Measurements from ENCODE around the gene SCN4A. TPM values are rescaled to one million over a fixed set of nuclear protein-coding genes. Genes with fewer than 3 reads are reported as not detected.
A peak's percentile ranks its signal among the peaks of the same experiment; 100 is the strongest.

Gene SCN4A
- total and polyA plus RNA-seq, 2 of the 13 experiments (the other 11 are each of a cell fraction or from before 2014, with no cell fraction given), result 0.02 to 0.03 TPM

GRCh38 chr17:64006361-64007088, 33.8 kb upstream of the SCN4A start (continued):
- TF ChIP-seq ZBTB7B (CRISPR knock-in tag; IDR thresholded peaks at IDR 0.05) (peak; percentile 42; the same call in 1 of the 2 replicates), POLR2A (IDR thresholded peaks at IDR 0.05; ENCODE audit: insufficient read depth in 1 of 2, low read depth in 2 of 2, low read length in 2 of 2) (peak in 1 of 2 experiments; percentile 63; a peak in 2 of 4 replicates), ZNF343 (CRISPR knock-in tag; IDR thresholded peaks at IDR 0.05) (0 out of 2 replicates have a peak, but pooled peaks have one; percentile 35), ZNF34 (CRISPR knock-in tag; IDR thresholded peaks at IDR 0.05; ENCODE audit: borderline replicate concordance) (no peak), ZNF256 (CRISPR knock-in tag; conservative IDR thresholded peaks at IDR 0.05) (no peak), MTF1 (CRISPR knock-in tag; IDR thresholded peaks at IDR 0.05) (peak; percentile 64; the same call in 1 of the 2 replicates), LCORL (IDR thresholded peaks at IDR 0.05) (no peak), LCORL (CRISPR knock-in tag; IDR thresholded peaks at IDR 0.05) (peak; percentile 56; the same call in 1 of the 2 replicates), HOXA3 (CRISPR knock-in tag; IDR thresholded peaks at IDR 0.05) (no peak), ZNF563 (CRISPR knock-in tag; IDR thresholded peaks at IDR 0.05) (peak; percentile 1; the same call in 1 of the 2 replicates), NKX3-1 (CRISPR knock-in tag; IDR thresholded peaks at IDR 0.05) (no peak), ATF6 (CRISPR knock-in tag; conservative IDR thresholded peaks at IDR 0.05) (no peak), ZNF574 (CRISPR knock-in tag; IDR thresholded peaks at IDR 0.05) (peak; percentile 20; the same call in 1 of the 2 replicates), SUZ12 (IDR thresholded peaks at IDR 0.05; ENCODE audit: low read depth, low read length) (no peak), GPBP1L1 (CRISPR knock-in tag; IDR thresholded peaks at IDR 0.05) (no peak), ZNF552 (CRISPR knock-in tag; IDR thresholded peaks at IDR 0.05; ENCODE audit: borderline replicate concordance) (no peak), TFAP4 (IDR thresholded peaks at IDR 0.05; ENCODE audit: borderline replicate concordance, low read depth) (no peak), BHLHE40 (IDR thresholded peaks at IDR 0.05; ENCODE audit: low read length) (no peak), THAP7 (CRISPR knock-in tag; IDR thresholded peaks at IDR 0.05) (0 out of 2 replicates have a peak, but pooled peaks have one; percentile 30), ZNF550 (CRISPR knock-in tag; IDR thresholded peaks at IDR 0.05; ENCODE audit: borderline replicate concordance) (no peak), ZNF616 (CRISPR knock-in tag; IDR thresholded peaks at IDR 0.05; ENCODE audit: low read depth) (peak; percentile 60; the same call in 1 of the 2 replicates), ZZZ3 (CRISPR knock-in tag; IDR thresholded peaks at IDR 0.05; ENCODE audit: borderline replicate concordance) (0 out of 2 replicates have a peak, but pooled peaks have one; percentile 21), NFATC3 (CRISPR knock-in tag; IDR thresholded peaks at IDR 0.05) (no peak), ZNF138 (CRISPR knock-in tag; IDR thresholded peaks at IDR 0.05; ENCODE audit: low read depth) (no peak)

Data from HepG2 (cell line).